Measurements from ENCODE around the gene DRD4. TPM values are rescaled to one million over a fixed set of nuclear protein-coding genes. Genes with fewer than 3 reads are reported as not detected.
"Not testable (repeated sequence)": the region's sequence is repeated elsewhere in the genome, so short reads cannot be mapped to it uniquely, and the experiment has no call there.

The DRD4 gene
- total RNA-seq, 1 experiment from 2014 or later = 0.92 TPM

- DNase-seq (ENCODE audit: low spot score) = no peak
Observed at GRCh38 chr11:678297-678696, 41.2 kb downstream of the DRD4 start.

GRCh38 chr11:679271-680207 lies 42.5 kb downstream of the DRD4 start:
- no peak for DNase-seq (ENCODE audit: low spot score)

DNA sequence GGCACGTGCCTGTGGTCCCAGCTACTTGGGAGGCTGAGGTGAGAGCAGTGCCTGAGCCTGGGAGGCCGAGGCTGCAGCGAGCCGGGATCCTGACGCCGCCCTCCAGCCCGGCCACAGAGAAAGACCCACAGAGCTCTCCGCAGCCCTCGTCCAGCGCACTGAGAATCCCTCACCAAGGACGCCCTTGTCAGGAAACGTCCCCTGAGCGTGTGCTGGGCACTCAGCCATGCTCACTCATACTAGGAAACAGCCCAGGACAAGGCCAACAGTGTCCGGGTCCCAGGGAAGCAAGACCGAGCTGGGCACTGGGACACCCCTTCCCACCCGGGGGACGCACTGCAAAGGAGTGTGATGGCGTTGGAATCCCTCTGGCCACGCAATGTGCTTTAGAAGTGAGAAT lies 43.4 kb downstream of the DRD4 start:
- DNase-seq (ENCODE audit: low spot score) = no peak

DNA sequence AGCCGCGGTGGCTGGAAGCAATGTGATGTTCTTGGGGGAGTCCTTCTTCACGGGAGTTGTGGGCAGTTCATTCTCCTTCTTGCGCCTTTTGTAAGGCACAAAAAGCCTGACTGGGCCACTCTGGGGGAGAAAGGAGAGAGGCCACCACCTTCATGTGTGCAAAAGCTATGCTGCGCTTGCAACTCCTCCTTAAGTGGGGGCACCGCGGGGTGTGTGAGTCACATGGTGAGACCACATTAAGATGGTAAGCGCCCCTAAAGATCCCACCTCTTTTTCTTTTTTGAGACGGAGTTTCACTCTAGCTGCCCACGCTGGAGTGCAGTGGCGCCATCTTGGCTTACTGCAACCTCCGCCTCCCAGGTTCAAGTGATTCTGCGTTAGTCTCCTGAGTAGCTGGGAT lies 43.9 kb downstream of the DRD4 start:
- no peak for DNase-seq (ENCODE audit: low spot score)

- no peak for DNase-seq (ENCODE audit: low spot score)
Observed at GRCh38 chr11:686451-687243, 49.6 kb downstream of the DRD4 start.

- no peak for DNase-seq (ENCODE audit: low spot score)
Observed at GRCh38 chr11:687751-688150, 50.7 kb downstream of the DRD4 start.

- no peak for DNase-seq (ENCODE audit: low spot score)
Observed at GRCh38 chr11:688681-689080, 51.6 kb downstream of the DRD4 start.

GRCh38 chr11:689625-690024 lies 52.6 kb downstream of the DRD4 start:
- no peak for DNase-seq (ENCODE audit: low spot score)

- not testable (repeated sequence) for DNase-seq (ENCODE audit: low spot score)
Observed at GRCh38 chr11:690244-690643, 53.2 kb downstream of the DRD4 start.

Other genes starting within 250 kb of the DRD4 start
- gene PKP3, start 243.1 kb upstream of the DRD4 start, total RNA-seq (2014; rRNA removed; shearing (Covaris generic)) = 284 and 306 TPM in 2 replicates
- 295 and 312 TPM in 2 replicates for gene SIGIRR, start 222.3 kb upstream of the DRD4 start, total RNA-seq (2014; rRNA removed; shearing (Covaris generic))
- gene ANO9, start 195.3 kb upstream of the DRD4 start, total RNA-seq (2014; rRNA removed; shearing (Covaris generic)) = 63.7 and 94.0 TPM in 2 replicates
- gene PTDSS2, start 187.0 kb upstream of the DRD4 start, total RNA-seq (2014; rRNA removed; shearing (Covaris generic)) = 56.6 and 63.4 TPM in 2 replicates
- gene RNH1, start 130.0 kb upstream of the DRD4 start, total RNA-seq (2014; rRNA removed; shearing (Covaris generic)) = 470 and 513 TPM in 2 replicates
- gene HRAS, start 101.7 kb upstream of the DRD4 start, total RNA-seq (2014; rRNA removed; shearing (Covaris generic)) = 217 and 259 TPM in 2 replicates
- gene LRRC56, start 99.7 kb upstream of the DRD4 start, total RNA-seq (2014; rRNA removed; shearing (Covaris generic)) = 8.1 and 10.0 TPM in 2 replicates
- gene LMNTD2, start 76.5 kb upstream of the DRD4 start, total RNA-seq (2014; rRNA removed; shearing (Covaris generic)) = 5.3 and 6.9 TPM in 2 replicates
- 515 and 552 TPM in 2 replicates for gene RASSF7, start 76.3 kb upstream of the DRD4 start, total RNA-seq (2014; rRNA removed; shearing (Covaris generic))
- gene PHRF1, start 60.8 kb upstream of the DRD4 start, total RNA-seq (2014; rRNA removed; shearing (Covaris generic)) = 75.3 and 82.0 TPM in 2 replicates
- gene IRF7, start 21.3 kb upstream of the DRD4 start, total RNA-seq (2014; rRNA removed; shearing (Covaris generic)) = 263 and 329 TPM in 2 replicates
- gene CDHR5, start 12.3 kb upstream of the DRD4 start, total RNA-seq (2014; rRNA removed; shearing (Covaris generic)) = 11.9 and 12.1 TPM in 2 replicates
- gene SCT, start 10.1 kb upstream of the DRD4 start, total RNA-seq (2014; rRNA removed; shearing (Covaris generic)) = not detected in 2 replicates
- gene DEAF1, start 58.0 kb downstream of the DRD4 start, total RNA-seq (2014; rRNA removed; shearing (Covaris generic)) = 77.8 and 139 TPM in 2 replicates
- 73.6 and 76.8 TPM in 2 replicates for gene TMEM80, start 58.5 kb downstream of the DRD4 start, total RNA-seq (2014; rRNA removed; shearing (Covaris generic))
- 473 and 503 TPM in 2 replicates for gene EPS8L2, start 69.0 kb downstream of the DRD4 start, total RNA-seq (2014; rRNA removed; shearing (Covaris generic))
- gene TALDO1, start 110.2 kb downstream of the DRD4 start, total RNA-seq (2014; rRNA removed; shearing (Covaris generic)) = 669 and 686 TPM in 2 replicates
- 128 and 132 TPM in 2 replicates for gene GATD1, start 140.2 kb downstream of the DRD4 start, total RNA-seq (2014; rRNA removed; shearing (Covaris generic))
- gene CEND1, start 152.8 kb downstream of the DRD4 start, total RNA-seq (2014; rRNA removed; shearing (Covaris generic)) = 0.47 TPM in 1 of 2 replicates, not detected in the other
- 82.6 and 108 TPM in 2 replicates for gene SLC25A22, start 161.0 kb downstream of the DRD4 start, total RNA-seq (2014; rRNA removed; shearing (Covaris generic))
- gene PIDD1, start 168.0 kb downstream of the DRD4 start, total RNA-seq (2014; rRNA removed; shearing (Covaris generic)) = 31.7 and 53.9 TPM in 2 replicates
- 1,913 and 1,915 TPM in 2 replicates for gene RPLP2, start 172.7 kb downstream of the DRD4 start, total RNA-seq (2014; rRNA removed; shearing (Covaris generic))
- gene PNPLA2, start 181.6 kb downstream of the DRD4 start, total RNA-seq (2014; rRNA removed; shearing (Covaris generic)) = 174 and 202 TPM in 2 replicates
- gene CRACR2B, start 190.7 kb downstream of the DRD4 start, total RNA-seq (2014; rRNA removed; shearing (Covaris generic)) = 204 and 225 TPM in 2 replicates
- 916 and 940 TPM in 2 replicates for gene CD151, start 195.7 kb downstream of the DRD4 start, total RNA-seq (2014; rRNA removed; shearing (Covaris generic))
- 1,254 and 1,310 TPM in 2 replicates for gene POLR2L, start 205.3 kb downstream of the DRD4 start, total RNA-seq (2014; rRNA removed; shearing (Covaris generic))
- gene TSPAN4, start 205.6 kb downstream of the DRD4 start, total RNA-seq (2014; rRNA removed; shearing (Covaris generic)) = 29.2 and 39.6 TPM in 2 replicates